HL-60/S4 treated with retinoic acid at 250 ng/mL for 4 days and 3 days (cell line): ENCODE results near the gene CCNYL1.

Source experiments
- in situ Hi-C: fragments of 300-500 bp; cut with MboI; formaldehyde crosslinking; loops from 2 replicates; pipeline ENCODE4 v1.7.0; 2022; ENCODE audit warnings: low sequenced_read_pairs

CCNYL1 gene

DNA sequence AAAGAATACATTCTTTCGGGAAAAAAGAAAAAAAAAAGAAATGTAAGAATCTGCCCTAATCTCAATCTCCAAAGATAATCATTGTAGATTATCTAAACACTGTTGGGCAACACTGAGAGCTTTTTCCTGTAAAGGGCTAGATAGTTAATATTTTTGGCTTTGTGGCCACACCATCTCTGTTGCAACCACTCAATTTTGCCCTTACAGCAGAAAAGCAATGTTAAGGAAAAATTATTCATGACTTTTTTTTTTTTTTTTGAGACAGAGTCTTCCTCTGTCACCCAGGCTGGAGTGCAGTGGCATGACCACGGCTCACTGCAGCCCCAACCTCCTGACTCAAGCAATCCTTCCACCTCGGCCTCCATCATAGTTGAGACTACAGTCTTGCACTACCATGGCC is 75.6 kb downstream of the CCNYL1 start:
- in situ Hi-C loops = no loop called here

- in situ Hi-C loops = no loop called here
These were observed 76.4 kb downstream of the CCNYL1 start for GRCh38 chr2:207787800-207788199.

DNA sequence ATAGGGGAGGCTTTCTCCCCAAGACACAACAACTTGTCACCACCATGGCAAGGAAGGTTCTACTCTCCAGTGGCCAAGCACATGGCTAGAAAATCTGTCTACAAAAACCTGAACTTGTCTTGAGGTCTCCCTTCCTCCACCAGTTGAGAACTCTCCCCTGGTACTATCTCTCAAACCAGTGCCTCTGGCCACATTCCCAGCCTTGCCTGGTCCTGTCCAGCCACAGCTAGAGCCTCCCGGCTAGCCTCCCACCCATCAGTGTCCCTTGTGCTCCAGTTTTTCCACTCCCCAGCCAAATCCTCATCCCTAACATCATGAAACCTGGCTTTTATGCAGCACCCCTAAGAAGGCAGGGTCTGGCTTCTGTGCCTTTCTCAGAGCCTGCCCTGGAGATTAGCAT is 79.5 kb downstream of the CCNYL1 start:
- in situ Hi-C loops = no loop called here

GRCh38 chr2:207791579-207792243 is 80.3 kb downstream of the CCNYL1 start:
- in situ Hi-C loops = no loop called here

GRCh38 chr2:207792244-207792785 is 80.9 kb downstream of the CCNYL1 start:
- in situ Hi-C loops = no loop called here

- in situ Hi-C loops = no loop called here
These were observed 85.3 kb downstream of the CCNYL1 start for GRCh38 chr2:207796585-207797350.

DNA sequence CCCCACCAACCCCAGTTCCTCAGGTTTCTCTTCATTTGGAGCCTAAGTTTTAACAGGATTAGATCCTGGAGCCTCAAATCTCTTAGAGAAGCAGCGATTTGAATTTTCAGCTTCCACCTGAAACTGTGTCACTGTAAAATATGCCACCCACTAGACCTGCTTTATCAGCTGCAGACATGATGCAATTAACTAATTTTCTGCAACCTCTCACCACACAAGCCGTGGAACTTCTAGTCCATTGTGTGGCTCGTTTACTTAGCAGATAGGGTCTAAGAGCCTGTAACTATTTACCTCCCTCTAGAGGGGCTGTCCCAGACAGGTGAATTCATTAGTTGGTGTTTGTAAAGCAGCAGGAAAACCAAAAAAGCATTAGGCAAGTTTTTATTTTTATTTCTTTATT is 89.8 kb downstream of the CCNYL1 start:
- in situ Hi-C loops = no loop called here

- in situ Hi-C loops = no loop called here
These were observed 91.2 kb downstream of the CCNYL1 start for GRCh38 chr2:207802650-207803049.
